K562 (cell line): ENCODE results near the gene ARFGAP1. TPM values are rescaled to one million over a fixed set of nuclear protein-coding genes. Genes with fewer than 3 reads are reported as not detected.

Experiments used
- ATAC-seq: fragments of 200-7000 bp; cut with Tn5 transposase; 3 replicates; pipeline ENCODE4 v1.9.1; 2020; ENCODE audit warnings: moderate library complexity
- BruUV-seq: library from RNA; stranded (reverse); fragments of 400-500 nt; replicated peaks from 2 replicates; lab custom pipeline; 2021; lab: Mats Ljungman, UMichigan
- CTCF ChIA-PET: fragments of 300-600 bp; formaldehyde crosslinking; extraction: SDS; loops from one replicate; lab custom pipeline; 2021; ENCODE audit warnings: low intra/inter-chr PET ratio; lab: Yijun Ruan, JAX
- POLR2A ChIA-PET: fragments of 300-600, 350-650 bp; sonication (Branson Sonifier 250); formaldehyde crosslinking; extraction: SDS; loops from one replicate; lab custom pipeline; 2021; ENCODE audit warnings: antibody characterized with exemption, inconsistent platforms; lab: Yijun Ruan, JAX
- DNase-seq, 4 experiments: peaks; one replicate each; pipeline versions ENCODE4 v3.0.0 to v3.0.0-alpha.2; 2011 to 2018; ENCODE audit warnings: low spot score in 3 of 4, mixed read lengths in 3 of 4; ENCODE audit errors: extremely low read depth in 1 of 4
- FAIRE-seq: peaks from 2 replicates; lab custom pipeline; 2011; peaks lifted over from hg19 to GRCh38; lab: Jason Lieb, UNC
- H2AFZ ChIP-seq: 2 replicates; pipeline ENCODE4 v1.6.0; 2011; ENCODE audit warnings: low read depth, low read length, control low read depth, inconsistent platforms
- H3K27ac ChIP-seq: fragments of 200-600 bp; 3 replicates; pipeline ENCODE4 v1.8.0; 2011; ENCODE audit warnings: low read depth, mild to moderate bottlenecking, control low read depth, inconsistent platforms, low read length, moderate library complexity, mixed read lengths; ENCODE audit errors: extremely low read depth
- H3K27me3 ChIP-seq, 2 experiments: fragments of 300-600 bp in 1 of 2; 2 replicates in 1 of 2; 3 replicates in 1 of 2; pipeline versions ENCODE4 v1.6.0 to v1.8.0; 2011; ENCODE audit warnings: inconsistent platforms in 2 of 2, low read length in 2 of 2, mild to moderate bottlenecking in 1 of 2, mixed read lengths in 1 of 2, moderate library complexity in 1 of 2; ENCODE audit not compliant: control insufficient read depth in 2 of 2, insufficient read depth in 2 of 2
- H3K36me3 ChIP-seq: fragments of 300-600 bp; 3 replicates; pipeline ENCODE4 v1.8.0; 2011; ENCODE audit warnings: mild to moderate bottlenecking, low read length, inconsistent platforms; ENCODE audit not compliant: control insufficient read depth, insufficient read depth
- H3K4me1 ChIP-seq, 2 experiments: fragments of 200-600 bp in 1 of 2; replicated peaks in 1 of 2; 2 replicates in 1 of 2; 3 replicates in 1 of 2; pipeline versions ENCODE4 v1.5.1 to v1.8.0; 2011; ENCODE audit warnings: inconsistent platforms in 2 of 2, low read length in 2 of 2, mild to moderate bottlenecking in 1 of 2, mixed read lengths in 1 of 2, moderate library complexity in 1 of 2; ENCODE audit not compliant: control insufficient read depth in 2 of 2, insufficient read depth in 2 of 2
- H3K4me2 ChIP-seq: 2 replicates; pipeline ENCODE4 v1.6.1; 2011; ENCODE audit warnings: low read length, control low read depth, inconsistent platforms, mixed read lengths; ENCODE audit not compliant: insufficient read depth
- H3K4me3 ChIP-seq: fragments of 200-600 bp; sonication (generic), shearing (Covaris generic); 2 replicates; pipeline ENCODE4 v1.5.1; 2016; ENCODE audit warnings: control low read depth, inconsistent platforms
- H3K79me2 ChIP-seq: fragments of 200-600 bp; 3 replicates; pipeline ENCODE4 v1.8.0; 2011; ENCODE audit warnings: low read length, inconsistent platforms; ENCODE audit not compliant: control insufficient read depth, insufficient read depth
- H3K9ac ChIP-seq, 2 experiments: 2 replicates each; pipeline versions ENCODE4 v1.6.0 to v1.6.1; 2011; ENCODE audit warnings: low read depth in 2 of 2, low read length in 2 of 2, control low read depth in 1 of 2, inconsistent platforms in 1 of 2, mild to moderate bottlenecking in 1 of 2, mixed read lengths in 1 of 2; ENCODE audit not compliant: insufficient read depth in 1 of 2
- H3K9me1 ChIP-seq: one replicate; pipeline ENCODE4 v1.6.0; 2011; ENCODE audit warnings: inconsistent platforms, mild to moderate bottlenecking, low read length, moderate library complexity; ENCODE audit not compliant: control insufficient read depth, insufficient read depth
- H3K9me3 ChIP-seq: replicated peaks from 2 replicates; pipeline ENCODE4 v1.5.1; 2011; ENCODE audit warnings: low read depth, low read length, inconsistent platforms; ENCODE audit not compliant: control insufficient read depth, insufficient read depth
- H4K20me1 ChIP-seq: replicated peaks from 2 replicates; pipeline ENCODE4 v1.6.1; 2011; ENCODE audit warnings: low read length, inconsistent platforms, mixed read lengths; ENCODE audit not compliant: control insufficient read depth, insufficient read depth
- CBX5 ChIP-seq: IDR thresholded peaks from 2 replicates; pipeline ENCODE4 v1.6.1; 2014; ENCODE audit warnings: low read depth, borderline replicate concordance
- CREB5 ChIP-seq: fragments of 250-450 bp; sonication (Bioruptor Pico); IDR thresholded peaks from 2 replicates; pipeline ENCODE4 v1.5.0; 2020; ENCODE audit warnings: mild to moderate bottlenecking
- CTCF ChIP-seq, 3 experiments: IDR thresholded peaks in 2 of 3; conservative IDR thresholded peaks in 1 of 3; 2 replicates each; pipeline ENCODE4 v1.5.1; 2011 to 2012; ENCODE audit warnings: low read length in 3 of 3, mild to moderate bottlenecking in 3 of 3, control low read depth in 2 of 3, improper control_type of control experiment in 1 of 3, inconsistent platforms in 1 of 3, low read depth in 1 of 3, mixed read lengths in 1 of 3, moderate library complexity in 1 of 3; ENCODE audit not compliant: insufficient read depth in 2 of 3
- HMGN3 ChIP-seq: IDR thresholded peaks from 2 replicates; pipeline ENCODE4 v1.6.1; 2011; ENCODE audit warnings: borderline replicate concordance, low read depth, mild to moderate bottlenecking, mixed read lengths, low read length; ENCODE audit not compliant: insufficient read length; ENCODE audit errors: extremely low read depth
- SMAD4 ChIP-seq: fragments of 250-450 bp; sonication (Bioruptor Pico); conservative IDR thresholded peaks from 2 replicates; pipeline ENCODE4 v1.8.0; 2021; ENCODE audit warnings: inconsistent platforms, mild to moderate bottlenecking, moderate library complexity
- TRIM28 ChIP-seq: fragments of 450-650 bp; IDR thresholded peaks from 2 replicates; pipeline ENCODE4 v1.6.1; 2017
- ZNF311 ChIP-seq: fragments of 250-450 bp; sonication (Bioruptor Pico); IDR thresholded peaks from 2 replicates; pipeline ENCODE4 v1.4.0; 2020; ENCODE audit warnings: mild to moderate bottlenecking, moderate library complexity
- ZZZ3 ChIP-seq: fragments of 450-650 bp; IDR thresholded peaks from 2 replicates; pipeline ENCODE4 v1.6.1; 2016; ENCODE audit warnings: antibody characterized with exemption, mild to moderate bottlenecking, moderate library complexity
- WGBS: fragments of 100-300 bp; shearing (Covaris generic); methylation state at CpG from one replicate; pipeline ENCODE4 v1.1.6; 2016; ENCODE audit warnings: low coverage, mixed read lengths; ENCODE audit not compliant: insufficient coverage; ENCODE audit errors: missing lambda C conversion rate; 5-methylcytosine and 5-hydroxymethylcytosine counted together
- in situ Hi-C: fragments of 300-500 bp; cut with MboI; formaldehyde crosslinking; loops from 4 replicates; pipeline ENCODE4 v1.15.0; 2018; ENCODE audit warnings: inconsistent platforms, mixed read lengths
- intact Hi-C: fragments of 100-400 bp; cut with micrococcal nuclease; formaldehyde crosslinking; loops from 2 replicates; pipeline ENCODE4 v1.14.2; 2022
- polyA plus RNA-seq, 8 experiments: library from polyadenylated mRNA; depleted of rRNA in 4 of 8; stranded (reverse) in 5 of 8; unstranded in 3 of 8; fragments of >200 nt; fragmentation: Nextera tagmentation in 2 of 8; fragmentation: Illumina TruSeq in 1 of 8; extraction: Ambion mirVana in 2 of 8; extraction: Trizol in 1 of 8; gene quantifications; 2 replicates each; pipeline versions ENCODE4 v1.2.1 to v1.2.3, GENCODE V29; 2011 to 2014; ENCODE audit warnings: inconsistent platforms in 1 of 8, missing spikeins in 1 of 8
- total RNA-seq, 7 experiments: library from RNA; depleted of rRNA in 6 of 7; stranded (reverse); fragments of >200 nt in 6 of 7; fragmentation: Illumina TruSeq in 2 of 7; extraction: Trizol in 2 of 7; gene quantifications; 2 replicates each; pipeline versions ENCODE4 v1.2.1 to v1.2.3, GENCODE V29; 2011 to 2021; ENCODE audit warnings: low replicate concordance in 1 of 7

ARFGAP1 gene
- total and polyA plus RNA-seq, 9 of the 15 experiments (the other 6 are each of a cell fraction or from before 2014, with no cell fraction given), result 0.53 to 102 (median 33.5) TPM

DNA sequence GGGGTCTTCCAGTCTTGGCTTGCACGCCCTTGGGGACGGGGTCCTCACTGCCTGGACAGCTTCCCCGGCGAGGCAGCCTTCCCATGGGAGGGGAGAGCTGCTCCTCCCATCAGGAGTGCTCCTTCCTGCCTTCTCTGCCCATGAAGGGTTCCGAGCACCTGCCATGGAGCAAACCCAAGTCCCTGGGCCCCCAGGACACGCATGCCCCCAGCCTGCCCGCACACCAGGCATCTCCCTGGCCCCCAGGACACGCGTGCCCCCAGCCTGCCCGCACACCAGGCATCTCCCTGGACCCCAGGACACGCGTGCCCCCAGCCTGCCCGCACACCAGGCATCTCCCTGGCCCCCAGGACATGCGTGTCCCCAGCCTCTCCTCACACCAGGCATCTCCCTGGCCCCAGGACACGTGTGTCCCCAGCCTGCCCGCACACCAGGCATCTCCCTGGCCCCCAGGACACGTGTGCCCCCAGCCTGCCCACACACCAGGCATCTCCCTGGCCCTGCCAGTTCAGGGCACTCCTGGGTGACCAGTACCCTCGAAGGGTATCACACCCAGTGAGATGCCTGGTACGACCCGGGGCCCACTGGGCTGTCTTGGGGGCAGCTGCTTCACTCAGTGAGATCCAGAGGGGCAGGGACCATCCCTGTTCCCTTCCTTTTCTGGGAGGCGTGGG is 42.1 kb downstream of the ARFGAP1 start:
- Histone ChIP-seq H4K20me1 (peaks cover 10% of the 10 kb centered on the region; the same call in 1 of the 2 replicates), H3K4me3 (no peak overlapping the region), H3K4me1 (peaks cover 0 to 52% of the 10 kb centered on the region in 2 experiments; a peak in 2 of 5 replicates), H3K9me3 (no peaks in the 10 kb centered on the region), H3K27me3 (peaks cover 0 to 54% of the 10 kb centered on the region in 2 experiments; a peak in 2 of 5 replicates), H3K27ac (no peak overlapping the region), H3K79me2 (no peaks in the 10 kb centered on the region), H3K36me3 (no peaks in the 10 kb centered on the region), H3K4me2 (no peak overlapping the region), H3K9me1 (no peaks in the 10 kb centered on the region), H2AFZ (no peak overlapping the region), H3K9ac (no peak overlapping the region)
- CTCF ChIA-PET, result no interaction called here
- intact Hi-C loops (no loop called here), in situ Hi-C loops (no loop called here)
- POLR2A ChIA-PET, result interaction anchor here (0.6 kb wide), 1 partner anchor 14 kb away, joined by 3 read pairs; no protein-coding TSS in a partner anchor
- DNase-seq (no peak), FAIRE-seq (no peak), ATAC-seq (no peak)
- TF ChIP-seq TRIM28 (no peak), ZNF311 (no peak), HMGN3 (no peak), CREB5 (CRISPR knock-in tag) (no peak), CBX5 (no peak), SMAD4 (no peak), ZZZ3 (no peak), CTCF (IDR thresholded peaks at IDR 0.05 in 2 of 3, conservative IDR thresholded peaks at IDR 0.05 in 1 of 3; ENCODE audit: insufficient read depth in 2 of 3, low read depth in 1 of 3, low read length in 3 of 3) (no peak)
- WGBS, result 6% methylated on average over 10 of the region's 21 CpGs
- no TSS peak for BruUV-seq
